ENCODE measurements around the gene LRP11. TPM values are rescaled to one million over a fixed set of nuclear protein-coding genes. Genes with fewer than 3 reads are reported as not detected.

Gene LRP11
- polyA plus RNA-seq, 2 of the 4 experiments (the other 2 are of a cell fraction), result 48.9 to 57.7 TPM

GRCh38 chr6:149860513-149860833 lies 3.7 kb downstream of the LRP11 start:
- peak overlapping the region; percentile 92 for H3K4me2 ChIP-seq
- WGBS (ENCODE audit: missing lambda C conversion rate), result 79% methylated on average over 5 of the region's 5 CpGs
- H3K4me3 ChIP-seq, result no peak overlapping the region
- FAIRE-seq, result no peak
- no peak for TF ChIP-seq JUNB (IDR thresholded peaks at IDR 0.05)
- no peak for TF ChIP-seq RCOR1 (IDR thresholded peaks at IDR 0.05; ENCODE audit: low read depth, low read length)
- no peak for TF ChIP-seq CHD2 (IDR thresholded peaks at IDR 0.05; ENCODE audit: low read length, partially characterized antibody)
- TF ChIP-seq CEBPB (IDR thresholded peaks at IDR 0.05), result no peak
- no peak for ATAC-seq
- ChIA-PET CTCF (interaction anchor here (2.5 kb wide), 1 partner anchor 20 kb away, joined by 10 read pairs; no protein-coding TSS in a partner anchor), POLR2A (no interaction called here)
- H3K4me1 ChIP-seq, result peaks cover 74% of the 10 kb centered on the region
- no peaks in the 10 kb centered on the region for H3K9me3 ChIP-seq
- H3K27ac ChIP-seq, result peak overlapping the region in 1 of 2 experiments; percentile 99; a peak in 3 of 6 replicates
- no peak for DNase-seq (ENCODE audit: low read depth in 1 of 2, low spot score in 1 of 2)

- ATAC-seq, result no peak
- peak overlapping the region; percentile 92 for H3K4me2 ChIP-seq
- H3K27ac ChIP-seq, result peak overlapping the region in 1 of 2 experiments; percentile 99; a peak in 4 of 6 replicates
- 86% methylated on average over 3 of the region's 3 CpGs for WGBS (ENCODE audit: missing lambda C conversion rate)
- POLR2A ChIA-PET, result no interaction called here
- CTCF ChIA-PET, result interaction anchor here (2.5 kb wide), 1 partner anchor 19 kb away, joined by 10 read pairs; no protein-coding TSS in a partner anchor
- TF ChIP-seq BHLHE40 (IDR thresholded peaks at IDR 0.05; ENCODE audit: low read depth, low read length), result no peak
- no peak for TF ChIP-seq HOXB5 (CRISPR knock-in tag; IDR thresholded peaks at IDR 0.05)
- TF ChIP-seq TFCP2L1 (CRISPR knock-in tag; IDR thresholded peaks at IDR 0.05), result no peak
- TF ChIP-seq TP53 (CRISPR knock-in tag; IDR thresholded peaks at IDR 0.05), result no peak
- TF ChIP-seq ATOH8 (CRISPR knock-in tag; IDR thresholded peaks at IDR 0.05; ENCODE audit: low read depth), result no peak
- no peak for TF ChIP-seq MYC (IDR thresholded peaks at IDR 0.05; ENCODE audit: borderline replicate concordance, low read length)
- TF ChIP-seq EHF (CRISPR knock-in tag; IDR thresholded peaks at IDR 0.05), result no peak
- TF ChIP-seq KDM5A (IDR thresholded peaks at IDR 0.05), result no peak
- no peak for TF ChIP-seq POLR2AphosphoS2 (conservative IDR thresholded peaks at IDR 0.05; ENCODE audit: low read length)
- TF ChIP-seq EHMT2 (IDR thresholded peaks at IDR 0.05; ENCODE audit: low read depth), result no peak
- no peak for TF ChIP-seq RCOR1 (IDR thresholded peaks at IDR 0.05; ENCODE audit: low read depth, low read length)
- no peak for TF ChIP-seq REST (IDR thresholded peaks at IDR 0.05)
- no peak for TF ChIP-seq RARB (CRISPR knock-in tag; IDR thresholded peaks at IDR 0.05)
- no peak for TF ChIP-seq KDM1A (IDR thresholded peaks at IDR 0.05; ENCODE audit: low read depth)
- TF ChIP-seq NFE2L2 (conservative IDR thresholded peaks at IDR 0.05; ENCODE audit: low read length), result no peak
- TF ChIP-seq SREBF2 (IDR thresholded peaks at IDR 0.05), result no peak
- H3K4me3 ChIP-seq, result 0 out of 3 replicates have a peak overlapping the region, but pooled peaks have one; percentile 15
- FAIRE-seq, result no peak
- no peaks in the 10 kb centered on the region for H3K9me3 ChIP-seq
- no peak for DNase-seq (ENCODE audit: low read depth in 1 of 2, low spot score in 1 of 2)
- peaks cover 69% of the 10 kb centered on the region for H3K4me1 ChIP-seq
These were observed 4.2 kb downstream of the LRP11 start for GRCh38 chr6:149859938-149860337.

GRCh38 chr6:149859368-149859767 lies 4.8 kb downstream of the LRP11 start:
- FAIRE-seq (no peak), DNase-seq (ENCODE audit: low read depth in 1 of 2, low spot score in 1 of 2) (peak in 1 of 2 experiments; percentile 67), ATAC-seq (no peak)
- POLR2A ChIA-PET, result no interaction called here
- peaks cover 74% of the 10 kb centered on the region for H3K4me1 ChIP-seq
- CTCF ChIA-PET, result no interaction called here
- H3K9me3 ChIP-seq, result no peaks in the 10 kb centered on the region
- WGBS (ENCODE audit: missing lambda C conversion rate), result 20% methylated on average over 7 of the region's 7 CpGs
- TF ChIP-seq CEBPB (IDR thresholded peaks at IDR 0.05) (peak; percentile 18 to 39; a peak in 1 of 4 replicates), EHF (CRISPR knock-in tag; IDR thresholded peaks at IDR 0.05) (no peak)
- H3K27ac ChIP-seq, result peak overlapping the region; percentile 23 to 72; a peak in 5 of 6 replicates
- peak overlapping the region; percentile 92 for H3K4me2 ChIP-seq
- 0 out of 3 replicates have a peak overlapping the region, but pooled peaks have one; percentile 15 for H3K4me3 ChIP-seq

Measured in A549 (cell line).